Stimulated activated CD8-positive, alpha-beta memory T cell treated with anti-CD3 and anti-CD28 coated beads, Interleukin-7, amount 100 ng/mL, for 24 hours (primary cell): Measurements from ENCODE around the gene INTS1.
A peak's percentile ranks its signal among the peaks of the same experiment; 100 is the strongest.

Experiments
- DNase-seq: peaks from one replicate; pipeline ENCODE4 v3.0.0-alpha.2; 2020; ENCODE audit warnings: low read depth

The INTS1 gene

GRCh38 chr7:1461646-1462375 is 42.4 kb downstream of the INTS1 start:
- no peak for DNase-seq

GRCh38 chr7:1460821-1461645 is 43.2 kb downstream of the INTS1 start:
- no peak for DNase-seq

DNA sequence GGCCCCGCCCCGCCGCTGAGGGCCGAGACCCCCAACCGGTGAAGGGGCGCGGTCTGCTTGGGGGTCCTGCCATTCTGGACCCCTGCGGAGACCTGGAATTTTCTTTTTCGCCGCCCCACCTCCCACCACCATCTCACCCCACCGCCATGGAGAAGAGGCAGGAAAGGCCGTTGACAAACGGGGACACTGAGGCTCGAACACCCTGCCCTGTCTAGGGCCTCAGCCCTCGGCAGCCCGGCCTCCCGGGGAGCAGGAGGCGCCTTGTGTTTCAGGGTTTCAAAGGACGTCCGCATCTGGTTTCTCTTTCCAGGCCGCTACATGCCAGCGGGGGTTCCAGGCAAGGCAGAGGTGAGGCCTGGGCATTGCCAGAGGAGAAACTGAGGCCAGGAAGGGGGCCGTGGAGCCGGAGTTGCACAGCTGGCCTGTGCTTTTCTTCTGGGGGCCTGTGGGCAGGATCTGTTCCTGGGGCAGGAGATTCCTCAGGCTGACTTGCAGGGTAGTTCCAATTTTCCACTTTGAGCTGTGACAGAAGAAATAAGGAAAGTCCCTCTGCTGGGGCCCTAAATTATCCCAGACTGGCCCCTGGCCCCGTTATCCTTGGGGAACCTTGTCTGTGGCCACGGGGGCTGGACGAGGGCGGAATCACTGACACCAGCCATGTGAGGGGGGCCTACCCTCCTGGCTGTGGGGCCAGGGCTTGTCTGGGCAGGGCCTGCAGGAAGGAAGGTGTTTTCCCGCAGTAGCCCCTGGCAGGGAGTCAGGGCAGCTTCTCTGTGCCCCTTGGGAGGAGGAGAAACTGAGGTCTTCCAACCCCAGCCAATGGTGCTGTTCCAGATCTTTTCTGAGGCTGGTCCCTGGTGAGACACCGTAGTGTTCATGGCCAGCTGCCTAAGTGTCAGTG is 44.0 kb downstream of the INTS1 start:
- DNase-seq = no peak

GRCh38 chr7:1459512-1459892 is 44.7 kb downstream of the INTS1 start:
- DNase-seq = peak; percentile 89

- DNase-seq = no peak
Observed at GRCh38 chr7:1458683-1459511, 45.3 kb downstream of the INTS1 start, which contains the start of gene MICALL2. Gene MICALL2 (minus strand): TSS chr7:1459470. CDS start chr7:1459326, 144 bp downstream.

DNA sequence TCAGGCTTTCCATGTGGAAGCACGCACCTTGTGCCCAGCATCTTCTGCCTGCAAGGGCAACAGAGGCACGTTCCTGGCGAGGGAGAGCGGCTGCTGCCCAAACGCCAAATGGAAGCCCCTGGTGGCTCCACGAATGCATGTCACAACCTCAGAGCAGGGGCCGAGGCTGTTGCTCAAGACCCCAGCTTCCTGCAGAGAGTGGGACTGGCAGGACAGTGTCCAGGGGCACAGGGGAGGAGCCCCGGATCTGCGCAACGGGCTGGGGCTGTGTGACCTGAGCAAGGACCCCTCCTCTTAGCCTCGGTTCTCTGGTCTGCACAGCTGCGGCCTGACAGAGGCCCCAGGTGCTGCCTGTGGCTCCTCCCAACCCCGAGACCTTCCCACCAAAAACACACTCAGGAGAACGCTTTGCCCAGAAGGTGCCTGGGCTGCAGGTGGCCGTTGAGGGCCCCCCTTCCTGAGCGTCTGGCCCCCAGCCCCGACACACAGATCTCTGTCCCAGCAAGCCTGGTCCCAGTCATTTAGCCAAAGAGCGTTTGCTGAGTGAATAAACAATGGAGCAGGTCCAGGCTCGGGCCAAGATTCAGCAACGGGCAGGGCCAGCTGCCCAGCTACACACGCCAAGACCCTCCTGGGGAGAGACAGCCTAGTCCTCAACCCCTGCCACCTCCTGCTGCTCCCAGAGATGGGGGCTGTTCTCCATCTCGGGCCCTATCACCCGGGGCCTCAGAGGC is 46.1 kb downstream of the INTS1 start:
- DNase-seq = no peak

DNA sequence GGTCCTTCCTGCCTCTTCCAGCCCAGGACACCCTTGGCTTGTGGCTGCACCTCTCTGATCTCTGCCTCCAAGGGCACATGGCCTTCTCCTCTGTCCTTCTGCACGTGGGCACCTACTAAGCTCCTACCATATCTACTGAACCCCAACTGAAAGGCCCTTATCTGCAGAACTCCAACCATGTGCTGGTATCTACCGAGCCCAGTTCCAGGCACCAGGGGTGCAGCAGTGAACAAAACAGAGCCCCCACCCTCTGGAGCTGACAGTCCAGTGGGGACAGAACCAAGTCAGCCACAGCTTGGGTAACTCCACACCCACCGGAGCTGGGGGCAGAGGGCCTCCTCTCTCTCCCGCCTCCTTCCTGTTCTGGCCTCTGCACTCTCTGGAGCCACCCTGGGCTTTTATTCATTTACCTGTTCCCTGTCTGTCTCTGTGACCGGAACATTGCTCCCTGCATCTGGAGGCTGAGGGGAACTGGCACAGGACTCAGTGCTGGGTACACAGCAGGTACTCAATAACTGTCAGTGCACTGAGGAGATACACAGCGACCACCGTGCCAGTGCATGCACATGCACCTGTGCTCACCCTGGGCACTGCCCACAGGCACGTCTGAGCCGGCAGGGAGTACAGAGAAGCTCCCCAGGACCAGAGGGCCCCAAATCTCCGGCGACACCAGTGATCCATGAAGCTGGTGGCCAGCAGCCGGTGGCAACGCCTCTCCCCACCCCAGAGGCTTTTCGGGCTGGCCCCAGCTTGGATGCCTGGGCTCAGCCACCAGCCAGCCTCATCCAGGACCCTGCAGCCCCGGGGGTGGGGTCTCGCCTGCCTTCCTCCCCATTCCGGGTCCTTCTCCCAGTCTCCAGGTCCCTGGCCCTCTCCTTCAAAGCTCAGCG is 46.9 kb downstream of the INTS1 start:
- DNase-seq = no peak

GRCh38 chr7:1455955-1456354 is 48.2 kb downstream of the INTS1 start:
- DNase-seq = no peak

- no peak for DNase-seq
Observed at GRCh38 chr7:1455241-1455939, 48.8 kb downstream of the INTS1 start.

- DNase-seq = no peak
Observed at GRCh38 chr7:1454542-1454941, 49.6 kb downstream of the INTS1 start.

DNA sequence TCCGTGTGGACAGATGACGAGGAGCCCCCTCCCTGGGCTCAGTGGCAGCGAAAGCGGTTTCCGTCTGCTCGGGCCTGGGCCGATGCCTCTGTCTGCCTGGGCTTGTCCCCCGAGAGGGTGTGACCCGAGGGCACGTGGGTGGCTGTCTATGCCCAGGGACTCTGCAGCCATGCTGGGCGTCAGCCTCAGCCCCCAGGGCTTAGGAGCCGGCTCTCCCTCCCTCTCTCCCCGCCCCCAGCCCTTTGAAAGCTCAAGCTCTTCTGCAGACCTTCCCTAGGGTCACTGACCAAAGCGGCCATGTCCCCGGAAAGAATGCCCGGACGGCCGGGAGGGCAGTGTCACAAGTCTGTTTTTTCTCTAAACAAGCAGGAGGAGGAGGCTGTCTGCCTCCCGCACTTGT is 52.0 kb downstream of the INTS1 start:
- DNase-seq = no peak

DNA sequence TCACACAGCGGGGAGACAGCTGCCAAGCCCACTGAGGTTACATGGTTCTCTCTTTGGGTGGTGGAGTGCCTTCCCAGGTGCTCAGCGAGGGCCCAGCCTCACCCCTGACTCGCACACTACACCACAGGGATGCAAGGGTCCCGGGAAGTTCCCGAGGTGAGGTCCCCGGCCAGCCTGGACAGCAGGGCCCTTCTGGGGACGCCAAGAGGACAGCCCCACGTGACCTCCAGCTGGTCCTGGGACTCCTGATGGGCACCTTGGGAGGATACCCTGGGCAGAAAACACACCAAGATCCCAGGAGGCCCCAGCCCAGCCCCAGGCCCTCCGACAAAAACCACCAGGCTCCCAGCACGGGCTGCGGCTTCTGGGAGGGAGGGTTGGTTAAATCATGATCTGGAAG is 53.2 kb downstream of the INTS1 start:
- DNase-seq = no peak

DNA sequence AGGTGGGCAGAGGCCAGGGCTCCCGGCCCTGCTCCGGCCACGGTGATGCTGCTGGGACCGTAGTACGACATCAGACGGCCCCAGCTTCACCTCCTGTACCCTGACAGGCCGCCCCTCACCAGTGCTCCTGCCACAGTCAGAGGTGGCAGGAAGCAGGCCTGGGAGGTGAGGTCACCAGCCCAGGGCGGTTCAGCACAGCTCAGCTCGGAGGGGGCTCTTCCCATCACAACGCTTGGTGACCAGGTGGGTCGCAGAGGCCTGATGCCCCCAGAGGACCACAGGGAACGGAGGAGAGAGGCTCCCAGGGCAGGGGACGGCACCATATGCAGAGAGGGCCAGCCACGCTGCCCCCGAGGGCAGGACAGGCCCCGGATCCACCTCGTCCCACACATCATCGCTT is 53.8 kb downstream of the INTS1 start:
- DNase-seq = no peak

GRCh38 chr7:1449951-1450350 is 54.2 kb downstream of the INTS1 start:
- DNase-seq = no peak

DNA sequence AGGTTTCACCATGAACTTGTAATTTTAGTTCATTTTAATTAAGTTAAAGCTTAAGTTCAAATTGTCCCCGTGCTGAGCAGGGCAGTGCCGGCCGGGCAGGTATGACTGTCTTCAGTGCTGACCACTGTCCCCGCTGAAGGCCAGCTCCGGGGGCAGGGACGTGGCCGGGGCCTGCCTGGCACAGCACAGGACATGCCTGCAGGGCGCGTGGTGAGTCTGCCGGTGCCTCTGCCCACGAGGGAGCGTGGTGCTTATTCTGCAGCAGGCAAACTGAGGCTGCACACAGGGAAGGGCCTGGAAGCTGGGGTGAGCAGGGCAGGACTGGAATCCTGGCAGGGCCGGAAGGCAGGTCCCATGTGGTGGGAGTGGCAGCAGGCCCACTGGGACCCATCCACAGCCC is 54.7 kb downstream of the INTS1 start:
- no peak for DNase-seq

GRCh38 chr7:1448958-1449357 is 55.2 kb downstream of the INTS1 start:
- DNase-seq = no peak

DNA sequence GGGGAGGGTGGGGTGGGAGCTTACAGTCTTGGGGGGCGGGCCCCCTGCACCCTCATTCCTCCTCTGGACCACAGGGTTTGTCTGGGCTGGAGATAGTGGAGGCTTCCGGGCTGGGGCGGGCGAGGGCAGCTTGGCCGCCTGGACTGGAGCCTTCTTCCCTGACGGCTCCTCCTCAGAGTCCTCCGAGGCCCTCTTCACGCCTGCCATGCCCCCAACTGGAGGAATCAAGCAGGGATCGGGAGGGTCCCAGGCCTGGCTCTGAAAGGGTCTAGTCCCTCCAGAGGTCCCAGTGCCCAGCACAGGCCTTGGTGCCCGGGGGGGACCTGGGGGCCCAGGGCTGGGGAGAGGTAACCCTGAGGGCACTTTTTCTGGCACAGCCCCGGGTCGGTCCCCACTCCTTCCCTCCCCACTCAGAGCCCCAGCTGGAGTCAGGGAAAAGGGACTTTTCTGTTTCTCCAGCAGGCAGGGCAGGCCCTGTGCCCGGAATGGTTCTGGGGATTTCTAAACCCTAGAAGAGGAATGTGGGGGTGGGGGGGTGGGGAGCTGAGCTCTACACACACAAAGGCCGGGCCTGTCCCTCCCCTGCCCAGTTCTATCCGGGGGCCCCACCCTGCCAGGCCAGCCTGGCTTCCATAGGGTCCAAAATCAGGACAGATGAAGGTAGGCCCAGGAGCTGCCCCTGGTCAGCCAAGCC is 56.5 kb downstream of the INTS1 start:
- no peak for DNase-seq

GRCh38 chr7:1447112-1447511 is 57.1 kb downstream of the INTS1 start:
- DNase-seq = no peak

DNA sequence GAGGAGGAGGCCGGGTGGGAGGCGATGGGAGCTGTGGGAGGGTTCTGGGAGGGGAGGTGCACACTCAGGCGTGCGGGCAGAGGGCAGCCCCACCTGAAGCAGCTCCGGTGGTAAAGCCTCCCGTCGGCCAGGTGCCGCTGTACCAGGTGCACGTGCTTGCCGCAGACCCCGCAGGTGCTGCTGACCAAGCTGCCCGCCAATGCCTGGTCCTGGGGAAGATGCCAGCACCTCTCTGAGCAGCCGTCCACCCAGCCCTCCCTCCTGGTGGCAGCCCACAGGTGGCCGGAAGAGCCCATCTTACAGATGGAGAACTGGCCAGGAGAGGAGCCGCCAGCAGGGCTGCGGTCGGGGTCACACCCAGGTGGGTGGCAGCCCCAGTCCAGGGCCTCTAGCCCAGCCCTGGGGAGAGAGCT is 57.6 kb downstream of the INTS1 start:
- DNase-seq = no peak
